NCI-H1048 (cell line): ENCODE data around the gene ATF3.

Source experiments
- DNase-seq: peaks from one replicate; lab custom pipeline; 2025; lab: John Stamatoyannopoulos, UW

ATF3 gene

DNA sequence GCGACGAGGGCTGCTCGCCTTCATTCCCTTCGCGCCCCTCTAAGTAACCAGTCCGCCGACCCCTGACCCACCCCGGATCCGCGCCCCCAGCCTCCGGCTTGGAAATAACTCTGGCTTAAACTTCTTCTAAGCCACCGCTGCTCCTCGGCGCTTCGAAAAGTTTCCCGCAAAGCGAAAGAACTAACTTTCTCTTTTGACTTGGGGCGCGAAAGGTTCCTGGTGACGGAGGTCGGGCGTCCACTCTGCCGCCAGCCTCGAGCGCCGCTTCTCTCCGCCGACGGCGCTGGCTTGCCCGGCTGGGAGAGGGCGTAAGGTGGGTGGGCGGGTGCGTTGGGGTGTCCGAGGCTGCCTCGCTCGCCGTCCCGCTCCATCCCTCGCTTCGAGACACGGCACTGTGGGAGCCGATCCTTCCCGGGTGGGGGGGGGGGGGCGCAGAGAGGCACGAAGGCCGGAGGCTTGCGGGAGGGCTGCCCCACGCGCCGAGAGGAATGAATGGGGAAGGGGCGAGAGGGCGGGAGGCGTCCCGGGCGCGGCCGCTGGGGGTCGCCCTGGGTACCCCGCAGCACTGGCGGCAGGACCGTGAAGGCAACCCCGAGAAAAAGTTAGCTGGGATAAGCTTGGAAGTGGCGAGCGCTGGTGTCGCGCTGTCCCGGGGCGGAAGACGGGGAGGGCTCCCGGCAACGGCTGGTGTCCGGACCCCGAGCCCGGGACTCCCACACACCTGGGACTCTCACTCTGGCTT, 569 bp downstream of the ATF3 start:
- DNase-seq, result no peak

DNA sequence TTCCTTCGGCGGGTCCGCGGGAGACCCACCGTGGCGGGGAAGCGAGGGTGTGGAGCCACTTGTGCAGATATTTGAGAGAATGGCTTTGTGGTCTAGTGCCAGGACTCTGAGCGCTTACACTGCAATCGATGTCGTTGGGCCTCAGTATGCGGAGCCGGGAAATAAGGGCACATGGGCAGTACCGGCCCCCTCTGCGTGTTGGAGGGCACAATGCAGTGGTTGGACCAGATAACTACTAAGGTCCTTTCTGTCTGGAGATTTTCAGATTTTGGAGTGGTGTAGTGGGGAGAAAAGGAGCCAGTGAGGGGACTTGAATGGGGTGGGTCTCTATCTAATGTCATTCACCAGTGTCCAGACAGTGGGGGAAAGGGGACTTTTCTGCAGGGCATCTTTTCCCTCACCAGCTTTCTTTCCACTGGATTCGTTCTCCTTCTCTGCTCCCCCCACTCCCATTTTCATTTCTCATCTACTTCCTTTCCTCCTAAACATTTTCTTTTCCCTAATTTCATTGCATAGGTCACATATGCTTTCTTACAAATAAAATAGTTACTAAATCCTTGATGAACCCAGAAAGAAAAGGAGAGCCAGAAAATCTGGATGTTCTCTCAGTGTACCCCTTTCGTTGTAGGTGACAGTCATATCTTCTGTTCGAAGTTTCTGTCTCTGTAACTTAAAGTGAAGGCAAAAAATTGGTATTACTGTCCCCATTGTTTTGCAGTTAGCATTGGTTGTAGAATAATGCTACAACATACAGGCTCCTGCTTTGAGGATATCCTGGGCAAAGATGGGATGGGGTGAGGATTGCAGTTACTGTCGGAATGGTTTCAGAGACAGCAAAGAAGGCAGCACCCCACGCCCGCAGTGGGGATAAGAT, 1.4 kb downstream of the ATF3 start:
- DNase-seq, result no peak

DNA sequence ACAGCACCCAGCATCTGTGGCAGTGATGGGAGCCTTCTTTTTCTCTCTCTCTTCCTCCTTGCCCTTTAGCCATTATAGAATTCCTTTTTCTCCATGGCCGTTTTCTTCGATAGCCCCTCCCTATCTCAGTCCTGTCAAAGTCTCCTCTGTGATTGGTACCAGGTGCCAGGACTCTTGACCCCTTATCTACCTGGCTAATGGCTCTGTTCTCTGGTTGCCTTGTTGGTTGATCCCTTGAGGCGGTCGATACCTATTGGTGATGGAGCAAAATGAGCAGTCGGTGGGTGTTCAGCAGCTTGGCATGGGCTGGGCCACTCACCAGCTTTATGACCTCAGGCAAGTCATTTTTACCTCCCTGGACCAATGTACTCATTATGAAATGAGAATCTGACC, 2.0 kb downstream of the ATF3 start:
- no peak for DNase-seq

GRCh38 chr1:212611000-212611948, 2.7 kb downstream of the ATF3 start:
- DNase-seq, result no peak

DNA sequence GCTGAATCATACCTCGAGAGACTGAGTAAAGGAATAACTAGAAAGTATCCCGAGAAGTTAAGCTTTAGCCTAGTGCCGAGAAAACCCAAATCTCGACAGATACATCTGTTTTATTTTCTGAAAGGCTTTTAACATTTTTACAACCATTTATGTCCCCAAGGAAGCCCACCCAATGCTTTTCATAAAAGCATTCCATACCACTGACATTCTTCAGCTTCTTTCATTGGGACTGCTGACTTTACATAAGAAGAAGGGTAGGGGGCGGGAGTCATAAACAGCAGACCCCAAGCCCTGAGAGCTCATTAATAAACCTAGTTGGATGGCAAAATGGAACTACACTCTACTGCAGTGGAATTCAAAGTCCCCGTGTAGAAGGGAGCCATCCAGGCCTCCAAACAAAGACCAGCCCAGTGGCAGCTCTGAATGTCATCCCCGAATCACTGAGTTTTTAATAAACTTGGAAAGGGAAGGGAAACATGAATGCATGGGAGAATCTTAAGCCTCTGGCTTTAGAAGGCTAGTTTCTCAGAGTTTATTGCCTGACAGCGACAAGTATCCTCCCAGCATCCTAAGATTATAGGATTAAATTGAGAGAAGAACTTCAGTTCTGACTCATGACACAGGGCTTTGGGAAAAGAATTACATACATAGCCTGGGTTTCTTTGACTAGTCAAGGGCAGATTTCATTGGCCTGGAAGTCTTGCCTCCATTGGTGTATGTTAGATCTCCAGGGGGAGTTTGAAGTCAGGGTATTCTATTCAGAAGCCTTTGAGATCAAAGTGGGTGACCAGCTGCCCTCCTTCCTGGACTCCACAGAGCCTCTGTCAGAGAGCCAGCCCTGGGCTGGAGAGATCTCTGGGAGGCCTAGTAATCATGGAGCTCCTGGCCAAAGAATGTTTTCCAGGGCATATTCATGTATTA, 3.7 kb downstream of the ATF3 start:
- no peak for DNase-seq

DNA sequence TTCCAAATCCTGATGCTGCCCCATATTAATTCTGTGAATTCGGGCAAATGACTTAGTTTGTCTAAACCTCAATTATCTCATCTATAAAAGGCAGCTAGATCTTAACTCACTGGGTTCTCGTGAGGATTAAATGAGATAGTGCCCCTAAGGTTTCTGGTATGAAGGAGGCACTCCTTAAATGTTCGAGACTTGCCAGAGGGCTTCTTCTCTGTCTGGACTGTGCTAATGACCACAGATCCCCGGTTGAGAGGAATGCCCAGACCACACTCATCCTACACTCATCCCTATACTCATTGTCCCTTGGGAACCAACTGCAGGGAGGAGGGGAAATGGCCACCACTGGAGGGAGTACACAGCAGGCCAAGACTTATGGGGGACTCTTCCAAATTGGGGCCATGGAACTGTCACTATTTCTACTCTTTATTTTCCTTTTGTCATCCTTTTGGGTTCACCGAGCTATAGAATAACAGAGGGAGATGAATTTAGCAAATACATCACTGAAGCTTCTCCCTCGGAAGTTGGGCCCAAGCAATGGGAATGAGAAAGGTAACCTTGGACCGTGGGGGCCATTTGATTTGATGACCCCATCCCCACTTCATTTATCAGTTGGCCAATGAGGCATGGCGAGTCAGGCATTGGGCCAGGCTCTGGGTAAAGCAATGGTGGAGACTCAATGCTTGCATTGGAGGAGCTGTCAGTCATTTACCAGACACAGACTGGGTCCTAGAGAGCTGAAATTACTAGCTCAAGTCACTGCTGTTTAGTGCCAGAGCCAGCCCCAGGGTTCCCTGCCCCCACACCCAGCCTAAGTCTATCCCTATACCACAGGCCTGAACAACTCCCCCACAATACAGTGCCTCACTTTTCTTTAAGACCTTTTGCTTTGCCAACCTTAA, 5.1 kb downstream of the ATF3 start:
- DNase-seq, result no peak

GRCh38 chr1:212614453-212615200, 6.1 kb downstream of the ATF3 start:
- no peak for DNase-seq

GRCh38 chr1:212615201-212615470, 6.6 kb downstream of the ATF3 start:
- no peak for DNase-seq

DNA sequence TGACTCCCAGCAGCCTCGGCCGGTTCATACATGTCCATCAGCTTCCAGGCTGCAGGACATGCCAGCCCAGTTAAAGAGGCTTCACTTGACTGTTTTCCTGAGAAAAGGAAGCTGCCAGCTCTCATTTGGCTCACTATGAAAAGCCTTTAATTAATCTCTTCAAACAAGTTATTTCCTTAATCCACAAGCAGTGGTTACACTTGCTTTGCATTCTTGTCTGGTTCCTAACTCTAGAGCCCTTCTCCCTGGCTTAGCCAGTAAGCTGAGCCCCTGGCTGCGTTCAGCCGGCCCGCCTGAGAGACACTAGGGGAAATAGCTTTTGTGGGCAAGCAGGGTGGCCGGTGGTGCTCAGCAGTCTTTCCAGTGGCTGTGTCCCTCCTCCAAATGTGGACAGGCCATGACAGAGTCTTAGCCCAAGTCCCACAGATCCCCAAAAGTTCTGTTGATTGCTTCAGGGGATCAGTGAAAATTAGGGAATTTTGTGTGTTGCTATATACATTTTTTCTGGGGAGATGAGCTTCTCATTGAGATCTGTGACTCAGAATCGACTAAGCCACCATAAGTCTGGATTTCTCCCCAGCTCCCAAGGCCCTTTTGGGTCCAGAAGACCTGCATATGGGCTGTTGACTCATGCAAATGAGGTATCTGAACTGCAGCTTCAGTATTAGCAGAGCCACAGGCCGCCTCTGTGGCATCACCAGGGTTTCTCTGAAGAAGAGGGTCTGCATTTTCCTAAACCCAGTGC, 10.1 kb downstream of the ATF3 start:
- DNase-seq, result peak; percentile 52

- no peak for DNase-seq
These were observed 11.7 kb downstream of the ATF3 start for GRCh38 chr1:212620293-212620692.

GRCh38 chr1:212621043-212621948, 12.7 kb downstream of the ATF3 start:
- no peak for DNase-seq

DNA sequence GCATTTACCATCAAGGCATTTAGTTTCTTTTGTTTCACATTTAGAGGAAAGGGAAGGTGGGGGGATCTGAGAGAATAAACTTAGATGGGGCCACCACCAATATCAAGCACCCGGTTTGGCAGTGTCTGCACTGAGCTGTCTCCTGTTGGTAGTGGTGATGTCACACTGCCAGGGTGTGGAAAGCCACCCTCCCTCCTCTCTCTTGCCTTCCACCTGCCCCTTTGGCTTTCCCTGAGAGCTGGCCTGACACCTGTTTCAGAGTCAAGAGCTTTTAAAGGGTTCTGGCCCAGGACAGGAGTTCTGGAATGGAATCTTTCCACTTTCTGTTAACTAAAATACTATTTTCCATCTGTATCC, 13.4 kb downstream of the ATF3 start:
- DNase-seq, result no peak

DNA sequence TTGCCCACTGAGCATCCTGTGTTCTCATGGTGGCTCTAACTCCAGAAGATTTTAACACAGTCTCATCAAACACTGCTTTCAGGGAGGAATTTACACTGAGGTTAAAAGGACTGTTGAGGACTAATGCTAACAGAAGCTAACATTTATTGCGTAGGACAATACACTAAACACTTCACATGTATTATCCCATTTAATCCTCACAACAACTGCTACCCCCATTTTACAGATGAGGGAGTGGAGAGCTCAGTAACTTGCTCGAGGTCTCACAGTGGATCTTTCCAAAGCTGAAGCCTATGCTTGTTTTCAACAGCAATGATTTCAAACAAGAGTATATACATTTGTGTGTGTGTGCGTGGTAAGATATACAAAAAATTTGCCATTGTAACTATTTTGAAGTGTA, 13.9 kb downstream of the ATF3 start:
- DNase-seq, result no peak

- no peak for DNase-seq
These were observed 14.3 kb downstream of the ATF3 start for GRCh38 chr1:212622906-212623305.

DNA sequence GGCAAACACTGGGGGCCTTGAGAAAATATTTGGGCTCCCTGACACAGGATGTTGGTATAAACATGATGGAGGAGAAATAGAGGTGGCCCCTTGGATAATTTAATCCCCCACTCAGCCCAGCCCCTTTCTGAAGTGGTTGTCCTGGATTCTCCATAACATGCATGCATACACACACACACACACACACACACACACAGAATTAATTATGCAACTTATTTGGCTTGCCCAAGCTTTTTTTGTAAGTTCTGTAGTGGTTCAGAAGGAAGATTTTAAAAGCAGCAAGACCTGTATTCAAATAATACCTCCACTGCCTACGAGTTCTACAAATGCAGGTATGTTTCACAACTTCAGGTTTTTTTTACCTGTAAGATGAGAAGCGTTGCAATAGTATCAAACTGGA, 15.0 kb downstream of the ATF3 start:
- no peak for DNase-seq

- DNase-seq, result no peak
These were observed 16.5 kb downstream of the ATF3 start for GRCh38 chr1:212624976-212625501.

DNA sequence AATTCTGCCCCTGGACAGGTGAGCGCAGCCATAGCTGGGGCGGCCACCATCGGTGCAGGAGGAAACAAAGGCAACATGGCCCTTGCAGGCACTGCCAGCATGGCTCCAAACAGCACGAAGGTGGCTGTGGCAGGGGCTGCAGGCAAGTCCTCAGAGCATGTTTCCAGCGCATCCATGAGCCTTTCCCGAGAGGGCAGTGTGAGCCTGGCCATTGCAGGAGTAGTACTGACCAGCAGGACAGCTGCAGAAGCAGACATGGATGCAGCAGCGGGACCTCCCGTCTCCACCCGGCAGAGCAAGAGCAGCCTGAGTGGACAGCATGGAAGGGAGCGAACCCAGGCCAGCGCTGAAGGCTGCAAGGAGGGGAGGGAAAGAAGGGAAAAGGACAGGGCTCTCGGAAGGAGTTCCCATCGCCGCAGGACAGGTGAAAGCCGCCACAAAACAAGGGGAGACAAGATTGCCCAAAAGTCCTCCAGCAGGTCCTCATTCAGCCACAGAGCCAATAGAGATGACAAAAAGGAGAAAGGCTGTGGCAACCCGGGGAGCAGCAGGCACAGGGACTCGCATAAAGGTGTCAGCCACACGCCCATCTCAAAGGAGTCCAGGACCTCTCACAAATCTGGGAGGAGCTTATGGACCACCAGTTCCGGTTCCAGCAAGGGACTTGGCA, 17.4 kb downstream of the ATF3 start:
- DNase-seq, result no peak
